Breast epithelium (tissue), 4 donors: ENCODE results near the gene LAYN. TPM values are rescaled to one million over a fixed set of nuclear protein-coding genes. Genes with fewer than 3 reads are reported as not detected.

Experiments
- DNase-seq, 2 donors: peaks; one replicate each; pipeline ENCODE4 v3.0.0-alpha.2; 2019; ENCODE audit warnings: low spot score in 2 of 2
- H3K27ac ChIP-seq, 2 donors: fragments of 200-600 bp; sonication (generic) in 1 of 2; one replicate each; pipeline ENCODE4 v1.5.1; 2016 to 2019; ENCODE audit warnings: mild to moderate bottlenecking in 1 of 2
- H3K27me3 ChIP-seq, 2 donors: fragments of 200-600 bp; sonication (generic) in 1 of 2; one replicate each; pipeline versions ENCODE4 v1.5.1 to v1.6.0; 2017 to 2019; ENCODE audit warnings: control low read depth in 1 of 2, mild to moderate bottlenecking in 1 of 2
- H3K36me3 ChIP-seq: fragments of 200-600 bp; one replicate; pipeline ENCODE4 v1.5.1; 2019
- H3K4me1 ChIP-seq, 2 donors: fragments of 200-600 bp; sonication (generic); one replicate each; pipeline ENCODE4 v1.5.1; 2016 to 2019; ENCODE audit warnings: control low read depth in 1 of 2
- H3K4me3 ChIP-seq, 3 donors: fragments of 200-600 bp; sonication (generic); 1 replicate in 2 of 3; 2 replicates in 1 of 3; pipeline ENCODE4 v1.5.1; 2016 to 2019; ENCODE audit warnings: mild to moderate bottlenecking in 3 of 3, moderate library complexity in 2 of 3
- H3K9me3 ChIP-seq, 2 donors: fragments of 200-600 bp; sonication (generic) in 1 of 2; one replicate each; pipeline ENCODE4 v1.5.1; 2016 to 2019; ENCODE audit warnings: control low read depth in 1 of 2
- POLR2A ChIP-seq: fragments of 450-650 bp; IDR thresholded peaks from one replicate; pipeline ENCODE4 v1.6.1; 2016; ENCODE audit warnings: antibody characterized with exemption, mild to moderate bottlenecking, moderate library complexity
- POLR2AphosphoS5 ChIP-seq, 3 donors: sonication (generic); formaldehyde crosslinking; IDR thresholded peaks; one replicate each; pipeline ENCODE4 v1.6.1; 2017; ENCODE audit warnings: antibody characterized with exemption in 3 of 3
- intact Hi-C: fragments of 100-400 bp; cut with DNase I; formaldehyde crosslinking; loops from one replicate; pipeline ENCODE4 v1.15.1; 2023; ENCODE audit warnings: low total_unique reads
- total RNA-seq, 3 donors: library from RNA; depleted of rRNA; stranded (reverse); fragments of >200 nt; gene quantifications; one replicate each; pipeline ENCODE4 v1.1.0, GENCODE V29; 2016
- TF ChIP-seq, protein P1 (sequence below), 3 donors: fragments of 450-650 bp; IDR thresholded peaks; one replicate each; pipeline ENCODE4 v1.5.1; 2016 to 2017; ENCODE audit warnings: antibody characterized with exemption in 3 of 3, mild to moderate bottlenecking in 3 of 3, moderate library complexity in 3 of 3

LAYN gene
- total RNA-seq, 3 donors from 2014 or later = 2.1 to 21.3 (median 19.9) TPM

DNA sequence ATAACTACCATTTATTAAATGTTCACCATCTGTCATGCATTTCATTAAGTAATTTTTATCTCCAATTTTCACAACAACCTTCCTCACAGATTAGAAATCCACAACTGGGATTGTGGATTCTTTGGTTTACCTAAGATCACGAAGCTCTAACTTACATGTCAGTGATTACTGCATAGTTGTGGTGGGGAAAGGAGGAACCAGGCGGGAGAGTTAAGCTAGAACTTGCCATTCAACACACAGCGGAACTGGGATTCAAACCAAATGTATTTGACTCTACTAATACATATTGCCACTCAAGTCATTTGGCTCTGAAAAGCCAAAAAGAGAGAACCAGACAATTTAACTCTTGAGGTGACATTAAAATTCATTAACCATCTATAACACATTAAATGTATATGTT is 10.4 kb upstream of the LAYN start:
- no peak overlapping the region for H3K27ac ChIP-seq
- no peaks in the 10 kb centered on the region for H3K9me3 ChIP-seq
- no peak overlapping the region for H3K4me3 ChIP-seq
- DNase-seq = no peak
- H3K4me1 ChIP-seq = no peaks in the 10 kb centered on the region
- intact Hi-C loops = no loop called here
- TF ChIP-seq POLR2AphosphoS5 (IDR thresholded peaks at IDR 0.05) (no peak), POLR2A (no peak)
- TF ChIP-seq, protein P1, sequence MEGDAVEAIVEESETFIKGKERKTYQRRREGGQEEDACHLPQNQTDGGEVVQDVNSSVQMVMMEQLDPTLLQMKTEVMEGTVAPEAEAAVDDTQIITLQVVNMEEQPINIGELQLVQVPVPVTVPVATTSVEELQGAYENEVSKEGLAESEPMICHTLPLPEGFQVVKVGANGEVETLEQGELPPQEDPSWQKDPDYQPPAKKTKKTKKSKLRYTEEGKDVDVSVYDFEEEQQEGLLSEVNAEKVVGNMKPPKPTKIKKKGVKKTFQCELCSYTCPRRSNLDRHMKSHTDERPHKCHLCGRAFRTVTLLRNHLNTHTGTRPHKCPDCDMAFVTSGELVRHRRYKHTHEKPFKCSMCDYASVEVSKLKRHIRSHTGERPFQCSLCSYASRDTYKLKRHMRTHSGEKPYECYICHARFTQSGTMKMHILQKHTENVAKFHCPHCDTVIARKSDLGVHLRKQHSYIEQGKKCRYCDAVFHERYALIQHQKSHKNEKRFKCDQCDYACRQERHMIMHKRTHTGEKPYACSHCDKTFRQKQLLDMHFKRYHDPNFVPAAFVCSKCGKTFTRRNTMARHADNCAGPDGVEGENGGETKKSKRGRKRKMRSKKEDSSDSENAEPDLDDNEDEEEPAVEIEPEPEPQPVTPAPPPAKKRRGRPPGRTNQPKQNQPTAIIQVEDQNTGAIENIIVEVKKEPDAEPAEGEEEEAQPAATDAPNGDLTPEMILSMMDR (IDR thresholded peaks at IDR 0.05) = no peak
- no peaks in the 10 kb centered on the region for H3K27me3 ChIP-seq
- H3K36me3 ChIP-seq = no peaks in the 10 kb centered on the region

DNA sequence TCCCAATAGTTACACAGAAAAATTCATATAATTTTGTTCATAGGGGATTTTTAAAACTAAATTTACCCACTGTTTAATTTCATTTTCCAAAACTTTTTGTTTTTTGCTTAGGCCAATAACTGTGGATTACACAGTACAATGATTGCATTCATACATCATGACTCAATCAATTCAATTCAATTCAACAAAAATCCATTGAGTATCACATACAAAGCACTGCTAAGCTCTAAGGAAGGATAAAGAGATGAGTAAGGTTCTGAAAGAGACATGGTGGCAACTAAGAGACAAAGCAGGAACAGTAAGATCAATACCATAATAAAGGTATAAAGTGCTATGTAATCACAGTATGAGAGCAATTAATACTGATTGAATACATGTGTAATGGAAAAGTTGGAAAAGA is 9.4 kb upstream of the LAYN start:
- no peaks in the 10 kb centered on the region for H3K4me1 ChIP-seq
- no peak for DNase-seq
- intact Hi-C loops = no loop called here
- H3K9me3 ChIP-seq = no peaks in the 10 kb centered on the region
- H3K27me3 ChIP-seq = no peaks in the 10 kb centered on the region
- H3K27ac ChIP-seq = no peak overlapping the region
- H3K36me3 ChIP-seq = no peaks in the 10 kb centered on the region
- H3K4me3 ChIP-seq = no peak overlapping the region
- no peak for TF ChIP-seq POLR2AphosphoS5 (IDR thresholded peaks at IDR 0.05)
- TF ChIP-seq POLR2A = no peak
- TF ChIP-seq, protein P1 (IDR thresholded peaks at IDR 0.05) = no peak

GRCh38 chr11:111531687-111532364 is 8.7 kb upstream of the LAYN start:
- TF ChIP-seq POLR2AphosphoS5 (IDR thresholded peaks at IDR 0.05) = no peak
- TF ChIP-seq POLR2A = no peak
- TF ChIP-seq, protein P1 (IDR thresholded peaks at IDR 0.05) = no peak
- intact Hi-C loops = no loop called here

GRCh38 chr11:111532365-111532709 is 8.2 kb upstream of the LAYN start:
- Histone ChIP-seq H3K27me3 (no peaks in the 10 kb centered on the region), H3K27ac (no peak overlapping the region), H3K36me3 (no peaks in the 10 kb centered on the region), H3K9me3 (no peaks in the 10 kb centered on the region), H3K4me3 (no peak overlapping the region), H3K4me1 (no peaks in the 10 kb centered on the region)
- DNase-seq = no peak
- TF ChIP-seq POLR2AphosphoS5 (IDR thresholded peaks at IDR 0.05) (no peak), POLR2A (no peak)
- TF ChIP-seq, protein P1 (IDR thresholded peaks at IDR 0.05) = no peak
- intact Hi-C loops = no loop called here

More at GRCh38 chr11:111531687-111532364, 8.7 kb upstream of the LAYN start:
- Histone ChIP-seq H3K27ac (no peak overlapping the region), H3K27me3 (no peaks in the 10 kb centered on the region), H3K4me3 (no peak overlapping the region), H3K36me3 (no peaks in the 10 kb centered on the region), H3K9me3 (no peaks in the 10 kb centered on the region), H3K4me1 (no peaks in the 10 kb centered on the region)
- no peak for DNase-seq

GRCh38 chr11:111535281-111535680 is 5.2 kb upstream of the LAYN start:
- H3K36me3 ChIP-seq = no peaks in the 10 kb centered on the region
- intact Hi-C loops = no loop called here
- H3K27ac ChIP-seq = no peak overlapping the region
- H3K4me1 ChIP-seq = no peaks in the 10 kb centered on the region
- H3K4me3 ChIP-seq = no peak overlapping the region
- TF ChIP-seq POLR2A (no peak), POLR2AphosphoS5 (IDR thresholded peaks at IDR 0.05) (no peak)
- TF ChIP-seq, protein P1 (IDR thresholded peaks at IDR 0.05) = no peak
- no peaks in the 10 kb centered on the region for H3K9me3 ChIP-seq
- DNase-seq = no peak
- no peaks in the 10 kb centered on the region for H3K27me3 ChIP-seq
